B cell (primary cell): ENCODE data around the gene DSN1.

Source experiments
- EZH2 ChIP-seq: IDR thresholded peaks from 2 replicates; pipeline ENCODE4 v1.6.1; 2012; ENCODE audit warnings: borderline replicate concordance, low read depth, mild to moderate bottlenecking, moderate library complexity, low read length; ENCODE audit not compliant: insufficient read depth, poor library complexity, severe bottlenecking
- TF ChIP-seq, protein P1 (sequence below): fragments of 200-600 bp; IDR thresholded peaks from one replicate; pipeline ENCODE4 v1.8.0; 2022; ENCODE audit warnings: antibody characterized with exemption, mild to moderate bottlenecking

DNA sequence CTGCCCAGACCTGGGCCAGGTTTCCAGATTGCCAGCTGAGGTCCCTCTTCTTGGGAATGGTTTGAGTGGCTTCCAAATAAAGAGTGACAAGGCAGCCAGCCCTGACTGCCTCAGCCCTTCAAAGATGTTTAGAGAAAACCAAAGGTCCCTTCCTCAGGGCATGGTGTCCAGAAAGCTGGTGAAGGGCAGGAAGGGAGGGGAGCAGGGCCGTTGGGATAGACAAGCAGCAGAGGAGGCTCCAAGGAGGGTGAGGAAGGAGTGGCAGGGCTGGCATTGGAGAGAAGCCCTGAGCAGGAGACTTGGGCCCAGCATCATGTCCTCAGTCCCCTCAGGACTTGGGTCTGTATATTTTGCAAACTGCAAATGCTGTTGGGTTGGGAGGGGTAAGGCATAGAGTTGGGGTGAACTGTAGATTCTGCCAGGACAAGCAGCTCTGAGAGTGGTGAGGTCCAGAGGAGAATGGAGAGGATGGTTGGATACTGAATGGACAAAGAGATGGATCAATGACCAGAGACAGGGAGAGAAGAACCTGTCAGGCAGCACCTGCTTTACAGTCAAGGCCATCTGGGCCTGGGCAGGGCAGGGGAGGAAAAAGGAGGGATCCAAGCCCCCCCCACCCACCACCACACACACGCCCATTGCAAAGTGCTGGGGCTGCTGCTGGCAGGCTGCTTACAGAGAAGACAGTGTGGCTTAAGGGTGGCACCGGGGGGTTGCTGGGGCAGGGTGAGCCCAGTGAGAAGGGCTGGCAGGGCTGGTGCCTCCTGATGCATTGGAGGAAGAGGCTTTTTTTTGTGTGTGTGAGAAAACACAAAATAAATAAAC, 5.5 kb upstream of the DSN1 start:
- TF ChIP-seq, protein P1, sequence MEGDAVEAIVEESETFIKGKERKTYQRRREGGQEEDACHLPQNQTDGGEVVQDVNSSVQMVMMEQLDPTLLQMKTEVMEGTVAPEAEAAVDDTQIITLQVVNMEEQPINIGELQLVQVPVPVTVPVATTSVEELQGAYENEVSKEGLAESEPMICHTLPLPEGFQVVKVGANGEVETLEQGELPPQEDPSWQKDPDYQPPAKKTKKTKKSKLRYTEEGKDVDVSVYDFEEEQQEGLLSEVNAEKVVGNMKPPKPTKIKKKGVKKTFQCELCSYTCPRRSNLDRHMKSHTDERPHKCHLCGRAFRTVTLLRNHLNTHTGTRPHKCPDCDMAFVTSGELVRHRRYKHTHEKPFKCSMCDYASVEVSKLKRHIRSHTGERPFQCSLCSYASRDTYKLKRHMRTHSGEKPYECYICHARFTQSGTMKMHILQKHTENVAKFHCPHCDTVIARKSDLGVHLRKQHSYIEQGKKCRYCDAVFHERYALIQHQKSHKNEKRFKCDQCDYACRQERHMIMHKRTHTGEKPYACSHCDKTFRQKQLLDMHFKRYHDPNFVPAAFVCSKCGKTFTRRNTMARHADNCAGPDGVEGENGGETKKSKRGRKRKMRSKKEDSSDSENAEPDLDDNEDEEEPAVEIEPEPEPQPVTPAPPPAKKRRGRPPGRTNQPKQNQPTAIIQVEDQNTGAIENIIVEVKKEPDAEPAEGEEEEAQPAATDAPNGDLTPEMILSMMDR: no peak
- no peak for TF ChIP-seq EZH2
